AG04450 (cell line): Measurements from ENCODE around the gene LRIT1. TPM values are rescaled to one million over a fixed set of nuclear protein-coding genes. Genes with fewer than 3 reads are reported as not detected.

ENCODE experiments used
- CTCF ChIA-PET: fragments of 300-600, 350-600 bp; formaldehyde crosslinking; extraction: SDS; loops from one replicate; lab custom pipeline; 2022; ENCODE audit warnings: antibody characterized with exemption, inconsistent platforms; lab: Charles Lee
- POLR2A ChIA-PET: fragments of 350-600 bp; formaldehyde crosslinking; extraction: SDS; loops from one replicate; lab custom pipeline; 2021; ENCODE audit warnings: antibody characterized with exemption, inconsistent platforms; lab: Yijun Ruan, JAX
- DNase-seq: peaks from one replicate; pipeline ENCODE4 v3.0.0-alpha.2; 2011; ENCODE audit warnings: low read depth, low spot score
- H3K27ac ChIP-seq: one replicate; pipeline ENCODE4 v1.5.1; 2012; ENCODE audit warnings: low read depth, low read length, control low read depth
- H3K27me3 ChIP-seq: one replicate; pipeline ENCODE4 v1.6.0; 2012; ENCODE audit warnings: low read length; ENCODE audit not compliant: control insufficient read depth, insufficient read depth
- H3K4me3 ChIP-seq: 2 replicates; pipeline ENCODE4 v1.5.1; 2011; ENCODE audit warnings: mild to moderate bottlenecking, low read depth, low read length, control low read depth
- H3K9me3 ChIP-seq: 2 replicates; pipeline ENCODE4 v1.5.1; 2012; ENCODE audit warnings: low read length; ENCODE audit not compliant: control insufficient read depth, insufficient read depth
- polyA plus RNA-seq: library from polyadenylated mRNA; depleted of rRNA; stranded (reverse); fragments of >200 nt; gene quantifications from 2 replicates; pipeline ENCODE4 v1.2.3, GENCODE V29; 2011
- TF ChIP-seq, protein P1 (sequence below): IDR thresholded peaks from 2 replicates; pipeline ENCODE4 v1.5.1; 2011; ENCODE audit warnings: low read depth, low read length, control low read depth, inconsistent platforms

The LRIT1 gene
- polyA plus RNA-seq, 1 experiment: not detected

DNA sequence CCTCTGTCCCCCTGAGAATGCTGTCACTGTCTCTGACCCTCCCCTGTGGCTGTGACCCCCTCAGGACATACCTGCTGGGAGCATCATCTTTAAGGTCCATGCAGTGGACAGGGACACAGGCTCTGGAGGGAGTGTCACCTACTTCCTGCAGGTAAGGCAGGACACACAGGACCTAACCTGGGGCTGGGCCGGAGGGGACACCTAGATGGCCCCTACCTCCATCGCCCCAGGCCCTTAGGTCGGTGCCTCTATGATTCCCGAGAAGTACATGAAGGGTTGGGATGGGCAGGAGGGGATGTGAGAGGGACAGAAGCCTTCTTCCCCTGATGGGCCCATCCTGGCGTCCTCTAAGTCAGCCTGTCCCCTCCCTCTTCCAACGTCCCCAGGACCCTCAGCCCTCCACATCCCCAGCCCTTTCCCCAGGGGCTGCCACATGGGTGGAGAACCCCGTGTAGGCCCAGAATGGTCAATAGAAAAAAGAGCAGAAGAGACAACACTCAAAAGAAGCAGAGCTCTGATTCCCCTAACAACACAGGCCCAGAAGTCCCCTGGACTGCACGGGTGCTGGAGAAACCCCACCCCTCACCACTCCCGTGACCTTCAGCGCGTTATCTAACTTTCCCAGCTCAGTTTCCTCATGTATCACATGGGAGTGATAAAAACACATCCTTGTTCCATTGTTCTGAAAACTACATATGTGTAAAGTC lies 40.7 kb downstream of the LRIT1 start:
- CTCF ChIA-PET: no interaction called here
- H3K9me3 ChIP-seq: no peaks in the 10 kb centered on the region; the same call in 1 of the 2 replicates

GRCh38 chr10:84198206-84198915 lies 43.0 kb downstream of the LRIT1 start:
- TF ChIP-seq, protein P1, sequence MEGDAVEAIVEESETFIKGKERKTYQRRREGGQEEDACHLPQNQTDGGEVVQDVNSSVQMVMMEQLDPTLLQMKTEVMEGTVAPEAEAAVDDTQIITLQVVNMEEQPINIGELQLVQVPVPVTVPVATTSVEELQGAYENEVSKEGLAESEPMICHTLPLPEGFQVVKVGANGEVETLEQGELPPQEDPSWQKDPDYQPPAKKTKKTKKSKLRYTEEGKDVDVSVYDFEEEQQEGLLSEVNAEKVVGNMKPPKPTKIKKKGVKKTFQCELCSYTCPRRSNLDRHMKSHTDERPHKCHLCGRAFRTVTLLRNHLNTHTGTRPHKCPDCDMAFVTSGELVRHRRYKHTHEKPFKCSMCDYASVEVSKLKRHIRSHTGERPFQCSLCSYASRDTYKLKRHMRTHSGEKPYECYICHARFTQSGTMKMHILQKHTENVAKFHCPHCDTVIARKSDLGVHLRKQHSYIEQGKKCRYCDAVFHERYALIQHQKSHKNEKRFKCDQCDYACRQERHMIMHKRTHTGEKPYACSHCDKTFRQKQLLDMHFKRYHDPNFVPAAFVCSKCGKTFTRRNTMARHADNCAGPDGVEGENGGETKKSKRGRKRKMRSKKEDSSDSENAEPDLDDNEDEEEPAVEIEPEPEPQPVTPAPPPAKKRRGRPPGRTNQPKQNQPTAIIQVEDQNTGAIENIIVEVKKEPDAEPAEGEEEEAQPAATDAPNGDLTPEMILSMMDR: no peak

More for the DNA sequence above, 40.7 kb downstream of the LRIT1 start:
- peaks cover 20% of the 10 kb centered on the region for H3K27me3 ChIP-seq
- H3K27ac ChIP-seq: no peak overlapping the region
- TF ChIP-seq, protein P1: no peak
- DNase-seq: no peak
- H3K4me3 ChIP-seq: no peak overlapping the region
- POLR2A ChIA-PET: no interaction called here

DNA sequence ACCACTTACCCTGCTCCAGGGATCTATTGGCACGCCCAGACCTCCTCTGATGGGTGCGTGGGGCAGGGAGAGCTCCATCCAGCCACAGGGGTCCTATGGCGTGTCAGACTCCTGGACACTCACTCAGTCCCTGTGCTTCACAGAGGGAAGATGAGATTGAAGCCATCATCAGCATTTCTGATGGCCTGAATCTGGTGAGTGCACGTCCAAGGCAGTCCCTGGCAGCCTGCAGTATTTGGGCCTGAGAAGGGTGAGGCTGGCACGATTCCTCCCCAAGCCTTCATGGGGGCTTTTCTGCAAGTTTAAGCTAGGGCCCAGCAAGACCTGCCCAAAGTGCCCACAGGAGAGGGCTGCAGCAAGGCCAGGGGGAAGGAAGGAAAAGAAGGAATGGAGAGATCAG lies 43.7 kb downstream of the LRIT1 start:
- Histone ChIP-seq H3K27ac (no peak overlapping the region), H3K4me3 (no peak overlapping the region), H3K9me3 (no peaks in the 10 kb centered on the region; the same call in 1 of the 2 replicates), H3K27me3 (peaks cover 46% of the 10 kb centered on the region)
- TF ChIP-seq, protein P1: no peak
- ChIA-PET POLR2A (no interaction called here), CTCF (no interaction called here)
- no peak for DNase-seq

More at GRCh38 chr10:84198206-84198915, 43.0 kb downstream of the LRIT1 start:
- Histone ChIP-seq H3K27ac (no peak overlapping the region), H3K9me3 (no peaks in the 10 kb centered on the region; the same call in 1 of the 2 replicates), H3K4me3 (no peak overlapping the region), H3K27me3 (peaks cover 40% of the 10 kb centered on the region)
- POLR2A ChIA-PET: no interaction called here
- no peak for DNase-seq
- CTCF ChIA-PET: no interaction called here

DNA sequence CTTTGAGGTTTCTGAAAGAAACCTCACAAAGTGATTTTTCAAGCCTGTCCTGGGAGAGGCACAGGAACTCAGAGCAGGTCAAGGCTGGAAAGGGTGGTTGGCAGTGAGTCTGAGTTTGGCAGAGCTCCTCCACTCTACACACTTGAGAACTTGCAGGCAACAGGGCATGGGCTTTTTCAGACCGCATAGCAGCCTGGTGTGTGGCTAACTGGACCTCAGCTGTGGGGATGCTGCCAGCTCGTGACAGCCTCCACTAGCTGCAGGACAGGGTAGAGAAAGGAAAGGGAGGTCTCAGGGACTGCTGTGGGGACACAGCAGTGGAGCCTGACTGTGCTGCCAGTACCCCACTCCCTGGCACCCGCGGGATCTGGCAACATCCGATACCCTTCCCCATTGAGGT lies 44.4 kb downstream of the LRIT1 start:
- H3K27me3 ChIP-seq: peaks cover 46% of the 10 kb centered on the region
- DNase-seq: no peak
- H3K4me3 ChIP-seq: no peak overlapping the region
- CTCF ChIA-PET: no interaction called here
- no peak overlapping the region for H3K27ac ChIP-seq
- no peaks in the 10 kb centered on the region; the same call in 1 of the 2 replicates for H3K9me3 ChIP-seq
- POLR2A ChIA-PET: no interaction called here
- TF ChIP-seq, protein P1: no peak

GRCh38 chr10:84196083-84196482 lies 45.3 kb downstream of the LRIT1 start:
- DNase-seq: no peak
- no peak overlapping the region for H3K27ac ChIP-seq
- peaks cover 46% of the 10 kb centered on the region for H3K27me3 ChIP-seq
- no peaks in the 10 kb centered on the region; the same call in 1 of the 2 replicates for H3K9me3 ChIP-seq
- ChIA-PET CTCF (no interaction called here), POLR2A (no interaction called here)
- TF ChIP-seq, protein P1: no peak
- H3K4me3 ChIP-seq: no peak overlapping the region
